ENCODE measurements around the gene CA9. TPM values are rescaled to one million over a fixed set of nuclear protein-coding genes. Genes with fewer than 3 reads are reported as not detected.

CA9 gene
- total RNA-seq, 2 donors from 2014 or later: 1.8 to 5.9 TPM

- no peaks in the 10 kb centered on the region for H3K9me3 ChIP-seq
- H3K27me3 ChIP-seq: no peaks in the 10 kb centered on the region
- intact Hi-C loops (cut with DNase I): no loop called here
- TF ChIP-seq, protein P1, sequence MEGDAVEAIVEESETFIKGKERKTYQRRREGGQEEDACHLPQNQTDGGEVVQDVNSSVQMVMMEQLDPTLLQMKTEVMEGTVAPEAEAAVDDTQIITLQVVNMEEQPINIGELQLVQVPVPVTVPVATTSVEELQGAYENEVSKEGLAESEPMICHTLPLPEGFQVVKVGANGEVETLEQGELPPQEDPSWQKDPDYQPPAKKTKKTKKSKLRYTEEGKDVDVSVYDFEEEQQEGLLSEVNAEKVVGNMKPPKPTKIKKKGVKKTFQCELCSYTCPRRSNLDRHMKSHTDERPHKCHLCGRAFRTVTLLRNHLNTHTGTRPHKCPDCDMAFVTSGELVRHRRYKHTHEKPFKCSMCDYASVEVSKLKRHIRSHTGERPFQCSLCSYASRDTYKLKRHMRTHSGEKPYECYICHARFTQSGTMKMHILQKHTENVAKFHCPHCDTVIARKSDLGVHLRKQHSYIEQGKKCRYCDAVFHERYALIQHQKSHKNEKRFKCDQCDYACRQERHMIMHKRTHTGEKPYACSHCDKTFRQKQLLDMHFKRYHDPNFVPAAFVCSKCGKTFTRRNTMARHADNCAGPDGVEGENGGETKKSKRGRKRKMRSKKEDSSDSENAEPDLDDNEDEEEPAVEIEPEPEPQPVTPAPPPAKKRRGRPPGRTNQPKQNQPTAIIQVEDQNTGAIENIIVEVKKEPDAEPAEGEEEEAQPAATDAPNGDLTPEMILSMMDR (IDR thresholded peaks at IDR 0.05): no peak
- peak overlapping the region; percentile 44 for H3K4me3 ChIP-seq
- peak overlapping the region; percentile 51 to 62 for H3K9ac ChIP-seq (ENCODE audit: low read depth in 2 of 2, low read length in 2 of 2)
- no peak overlapping the region for H3K27ac ChIP-seq
- no peaks in the 10 kb centered on the region for H3K36me3 ChIP-seq
- H3K4me1 ChIP-seq: peaks cover 9% of the 10 kb centered on the region
- no peak for DNase-seq
These were observed 1.5 kb downstream of the CA9 start for GRCh38 chr9:35675204-35675603.

GRCh38 chr9:35675732-35676392 is 2.1 kb downstream of the CA9 start:
- no peaks in the 10 kb centered on the region for H3K9me3 ChIP-seq
- no peaks in the 10 kb centered on the region for H3K27me3 ChIP-seq
- peak overlapping the region; percentile 44 for H3K4me3 ChIP-seq
- no peak overlapping the region for H3K27ac ChIP-seq
- DNase-seq: peak; percentile 57
- peaks cover 9% of the 10 kb centered on the region for H3K4me1 ChIP-seq
- H3K36me3 ChIP-seq: no peaks in the 10 kb centered on the region
- TF ChIP-seq, protein P1 (IDR thresholded peaks at IDR 0.05): no peak
- intact Hi-C loops (cut with DNase I): no loop called here
- H3K9ac ChIP-seq (ENCODE audit: low read depth in 2 of 2, low read length in 2 of 2): peak overlapping the region; percentile 51 to 62

DNA sequence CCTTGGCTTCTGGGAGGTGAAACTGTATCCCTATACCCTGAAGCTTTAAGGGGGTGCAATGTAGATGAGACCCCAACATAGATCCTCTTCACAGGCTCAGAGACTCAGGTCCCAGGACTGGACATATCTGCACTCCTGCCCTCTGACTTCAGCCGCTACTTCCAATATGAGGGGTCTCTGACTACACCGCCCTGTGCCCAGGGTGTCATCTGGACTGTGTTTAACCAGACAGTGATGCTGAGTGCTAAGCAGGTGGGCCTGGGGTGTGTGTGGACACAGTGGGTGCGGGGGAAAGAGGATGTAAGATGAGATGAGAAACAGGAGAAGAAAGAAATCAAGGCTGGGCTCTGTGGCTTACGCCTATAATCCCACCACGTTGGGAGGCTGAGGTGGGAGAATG is 5.4 kb downstream of the CA9 start:
- Histone ChIP-seq H3K4me3 (no peak overlapping the region), H3K36me3 (no peaks in the 10 kb centered on the region), H3K27ac (no peak overlapping the region), H3K27me3 (no peaks in the 10 kb centered on the region), H3K9me3 (no peaks in the 10 kb centered on the region), H3K9ac (ENCODE audit: low read depth in 2 of 2, low read length in 2 of 2) (no peak overlapping the region), H3K4me1 (peaks cover 9% of the 10 kb centered on the region)
- intact Hi-C loops (cut with DNase I): no loop called here
- DNase-seq: no peak
- TF ChIP-seq, protein P1 (IDR thresholded peaks at IDR 0.05): no peak

DNA sequence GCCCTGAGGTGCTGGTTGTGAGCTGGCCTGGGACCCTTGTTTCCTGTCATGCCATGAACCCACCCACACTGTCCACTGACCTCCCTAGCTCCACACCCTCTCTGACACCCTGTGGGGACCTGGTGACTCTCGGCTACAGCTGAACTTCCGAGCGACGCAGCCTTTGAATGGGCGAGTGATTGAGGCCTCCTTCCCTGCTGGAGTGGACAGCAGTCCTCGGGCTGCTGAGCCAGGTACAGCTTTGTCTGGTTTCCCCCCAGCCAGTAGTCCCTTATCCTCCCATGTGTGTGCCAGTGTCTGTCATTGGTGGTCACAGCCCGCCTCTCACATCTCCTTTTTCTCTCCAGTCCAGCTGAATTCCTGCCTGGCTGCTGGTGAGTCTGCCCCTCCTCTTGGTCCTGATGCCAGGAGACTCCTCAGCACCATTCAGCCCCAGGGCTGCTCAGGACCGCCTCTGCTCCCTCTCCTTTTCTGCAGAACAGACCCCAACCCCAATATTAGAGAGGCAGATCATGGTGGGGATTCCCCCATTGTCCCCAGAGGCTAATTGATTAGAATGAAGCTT is 6.1 kb downstream of the CA9 start:
- Histone ChIP-seq H3K27me3 (no peaks in the 10 kb centered on the region), H3K36me3 (no peaks in the 10 kb centered on the region), H3K4me3 (no peak overlapping the region), H3K4me1 (peaks cover 9% of the 10 kb centered on the region), H3K9me3 (no peaks in the 10 kb centered on the region), H3K27ac (no peak overlapping the region), H3K9ac (ENCODE audit: low read depth in 2 of 2, low read length in 2 of 2) (no peak overlapping the region)
- TF ChIP-seq, protein P1 (IDR thresholded peaks at IDR 0.05): no peak
- intact Hi-C loops (cut with DNase I): no loop called here
- DNase-seq: no peak

DNA sequence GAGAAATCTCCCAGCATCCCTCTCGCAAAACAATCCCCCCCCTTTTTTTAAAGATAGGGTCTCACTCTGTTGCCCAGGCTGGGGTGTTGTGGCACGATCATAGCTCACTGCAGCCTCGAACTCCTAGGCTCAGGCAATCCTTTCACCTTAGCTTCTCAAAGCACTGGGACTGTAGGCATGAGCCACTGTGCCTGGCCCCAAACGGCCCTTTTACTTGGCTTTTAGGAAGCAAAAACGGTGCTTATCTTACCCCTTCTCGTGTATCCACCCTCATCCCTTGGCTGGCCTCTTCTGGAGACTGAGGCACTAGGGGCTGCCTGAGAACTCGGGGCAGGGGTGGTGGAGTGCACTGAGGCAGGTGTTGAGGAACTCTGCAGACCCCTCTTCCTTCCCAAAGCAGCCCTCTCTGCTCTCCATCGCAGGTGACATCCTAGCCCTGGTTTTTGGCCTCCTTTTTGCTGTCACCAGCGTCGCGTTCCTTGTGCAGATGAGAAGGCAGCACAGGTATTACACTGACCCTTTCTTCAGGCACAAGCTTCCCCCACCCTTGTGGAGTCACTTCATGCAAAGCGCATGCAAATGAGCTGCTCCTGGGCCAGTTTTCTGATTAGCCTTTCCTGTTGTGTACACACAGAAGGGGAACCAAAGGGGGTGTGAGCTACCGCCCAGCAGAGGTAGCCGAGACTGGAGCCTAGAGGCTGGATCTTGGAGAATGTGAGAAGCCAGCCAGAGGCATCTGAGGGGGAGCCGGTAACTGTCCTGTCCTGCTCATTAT is 6.8 kb downstream of the CA9 start:
- H3K4me1 ChIP-seq: peaks cover 6% of the 10 kb centered on the region
- H3K9ac ChIP-seq (ENCODE audit: low read depth in 2 of 2, low read length in 2 of 2): no peak overlapping the region
- no peak overlapping the region for H3K27ac ChIP-seq
- TF ChIP-seq, protein P1 (IDR thresholded peaks at IDR 0.05): no peak
- H3K4me3 ChIP-seq: no peak overlapping the region
- no peak for DNase-seq
- H3K27me3 ChIP-seq: no peaks in the 10 kb centered on the region
- H3K9me3 ChIP-seq: no peaks in the 10 kb centered on the region
- no peaks in the 10 kb centered on the region for H3K36me3 ChIP-seq
- intact Hi-C loops (cut with DNase I): no loop called here
